ENCODE measurements around the gene PLAU.

PLAU gene

GRCh38 chr10:73901261-73901660 is 9.7 kb upstream of the PLAU start:
- Histone ChIP-seq H3K4me1 (ENCODE audit: insufficient read depth, low read length, severe bottlenecking) (no peaks in the 10 kb centered on the region), H3K4me2 (ENCODE audit: low read length) (no peak overlapping the region), H3K27ac (ENCODE audit: low read depth, low read length, poor library complexity, severe bottlenecking) (no peak overlapping the region)

DNA sequence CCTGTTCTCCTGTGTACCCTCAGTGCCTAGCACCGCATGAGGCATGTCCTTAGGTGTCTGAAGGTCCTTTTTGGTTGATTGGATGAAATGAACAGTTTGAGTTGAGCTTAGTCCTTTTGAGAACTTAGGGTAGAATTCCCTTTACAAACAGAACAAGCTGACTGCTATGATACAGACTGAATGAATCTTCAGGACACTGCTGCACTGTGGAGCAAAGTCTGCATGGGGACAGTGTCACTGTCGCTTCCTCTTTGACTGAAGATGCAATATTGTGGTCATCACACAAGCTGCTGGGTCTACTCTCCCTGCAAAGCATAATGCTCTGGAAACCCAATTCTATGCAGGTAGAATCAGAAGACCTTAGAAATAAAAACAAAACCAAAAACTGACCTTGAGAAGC is 8.6 kb upstream of the PLAU start:
- no peak overlapping the region for H3K4me2 ChIP-seq (ENCODE audit: low read length)
- TF ChIP-seq EZH2 (IDR thresholded peaks at IDR 0.05; ENCODE audit: borderline replicate concordance, low read length): no peak
- TF ChIP-seq, protein P1, sequence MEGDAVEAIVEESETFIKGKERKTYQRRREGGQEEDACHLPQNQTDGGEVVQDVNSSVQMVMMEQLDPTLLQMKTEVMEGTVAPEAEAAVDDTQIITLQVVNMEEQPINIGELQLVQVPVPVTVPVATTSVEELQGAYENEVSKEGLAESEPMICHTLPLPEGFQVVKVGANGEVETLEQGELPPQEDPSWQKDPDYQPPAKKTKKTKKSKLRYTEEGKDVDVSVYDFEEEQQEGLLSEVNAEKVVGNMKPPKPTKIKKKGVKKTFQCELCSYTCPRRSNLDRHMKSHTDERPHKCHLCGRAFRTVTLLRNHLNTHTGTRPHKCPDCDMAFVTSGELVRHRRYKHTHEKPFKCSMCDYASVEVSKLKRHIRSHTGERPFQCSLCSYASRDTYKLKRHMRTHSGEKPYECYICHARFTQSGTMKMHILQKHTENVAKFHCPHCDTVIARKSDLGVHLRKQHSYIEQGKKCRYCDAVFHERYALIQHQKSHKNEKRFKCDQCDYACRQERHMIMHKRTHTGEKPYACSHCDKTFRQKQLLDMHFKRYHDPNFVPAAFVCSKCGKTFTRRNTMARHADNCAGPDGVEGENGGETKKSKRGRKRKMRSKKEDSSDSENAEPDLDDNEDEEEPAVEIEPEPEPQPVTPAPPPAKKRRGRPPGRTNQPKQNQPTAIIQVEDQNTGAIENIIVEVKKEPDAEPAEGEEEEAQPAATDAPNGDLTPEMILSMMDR (IDR thresholded peaks at IDR 0.05; ENCODE audit: low read length): no peak
- H3F3A ChIP-seq (ENCODE audit: insufficient read depth, low read length): no peaks in the 10 kb centered on the region
- no peak overlapping the region for H2AFZ ChIP-seq (ENCODE audit: low read length)
- no peaks in the 10 kb centered on the region for H3K9me3 ChIP-seq (ENCODE audit: low read length)
- no peaks in the 10 kb centered on the region for H3K4me1 ChIP-seq (ENCODE audit: insufficient read depth, low read length, severe bottlenecking)
- no peak overlapping the region for H3K9ac ChIP-seq (ENCODE audit: low read length)
- no peaks in the 10 kb centered on the region for H4K20me1 ChIP-seq (ENCODE audit: insufficient read depth, low read length)
- H3K27me3 ChIP-seq (ENCODE audit: insufficient read depth, low read length): no peaks in the 10 kb centered on the region
- H3K27ac ChIP-seq (ENCODE audit: low read depth, low read length, poor library complexity, severe bottlenecking): no peak overlapping the region
- no peak overlapping the region for H3K4me3 ChIP-seq (ENCODE audit: low read depth, low read length, poor library complexity, severe bottlenecking)
- no peaks in the 10 kb centered on the region for H3K9me2 ChIP-seq (ENCODE audit: low read depth, low read length)
- H3K79me2 ChIP-seq (ENCODE audit: insufficient read depth, low read length): no peaks in the 10 kb centered on the region
- H3K36me3 ChIP-seq (ENCODE audit: insufficient read depth, low read length): no peaks in the 10 kb centered on the region

More at GRCh38 chr10:73901261-73901660, 9.7 kb upstream of the PLAU start:
- H3K9ac ChIP-seq (ENCODE audit: low read length): no peak overlapping the region
- no peaks in the 10 kb centered on the region for H3K9me3 ChIP-seq (ENCODE audit: low read length)
- TF ChIP-seq, protein P1 (IDR thresholded peaks at IDR 0.05; ENCODE audit: low read length): no peak
- no peak for TF ChIP-seq EZH2 (IDR thresholded peaks at IDR 0.05; ENCODE audit: borderline replicate concordance, low read length)
- no peaks in the 10 kb centered on the region for H3K36me3 ChIP-seq (ENCODE audit: insufficient read depth, low read length)
- H3K9me2 ChIP-seq (ENCODE audit: low read depth, low read length): no peaks in the 10 kb centered on the region
- H3F3A ChIP-seq (ENCODE audit: insufficient read depth, low read length): no peaks in the 10 kb centered on the region
- no peak overlapping the region for H2AFZ ChIP-seq (ENCODE audit: low read length)
- H3K27me3 ChIP-seq (ENCODE audit: insufficient read depth, low read length): no peaks in the 10 kb centered on the region
- no peaks in the 10 kb centered on the region for H4K20me1 ChIP-seq (ENCODE audit: insufficient read depth, low read length)
- H3K4me3 ChIP-seq (ENCODE audit: low read depth, low read length, poor library complexity, severe bottlenecking): no peak overlapping the region
- no peaks in the 10 kb centered on the region for H3K79me2 ChIP-seq (ENCODE audit: insufficient read depth, low read length)

DNA sequence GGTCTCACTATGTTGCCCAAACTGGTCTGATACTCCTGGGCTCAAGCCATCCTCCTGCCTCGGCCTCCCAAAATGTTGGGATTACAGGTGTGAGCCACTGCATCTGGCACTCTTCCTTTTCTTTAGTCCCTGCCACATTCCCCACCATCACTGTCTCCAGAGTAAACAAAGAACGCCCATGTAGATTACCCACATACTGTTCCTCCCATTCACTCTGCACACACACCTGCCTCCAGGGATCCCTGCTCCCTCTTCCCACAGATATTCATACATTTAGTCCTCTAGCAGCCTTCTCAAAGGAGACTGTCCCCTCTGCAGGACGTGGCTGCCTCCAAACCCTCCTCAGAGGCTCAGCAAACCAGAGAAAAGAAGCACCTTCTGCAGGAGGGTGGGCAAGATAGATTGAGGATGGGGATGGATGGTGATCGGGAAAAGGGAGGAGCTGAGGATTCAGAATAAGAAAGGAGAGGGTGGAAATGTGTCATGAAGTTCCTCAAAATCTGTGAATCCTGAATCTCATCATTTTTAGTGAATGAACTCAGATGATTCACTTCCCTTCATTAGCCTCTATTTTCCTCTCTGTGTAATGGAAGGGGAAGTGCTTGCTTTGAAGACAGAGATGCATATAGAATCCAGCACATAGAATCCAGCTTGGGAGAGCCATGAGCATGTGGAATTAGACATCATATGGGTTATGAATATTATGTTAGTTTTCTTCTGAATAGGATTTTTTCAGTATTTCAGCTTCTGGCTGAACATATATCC is 5.5 kb upstream of the PLAU start:
- no peak overlapping the region for H3K27ac ChIP-seq (ENCODE audit: low read depth, low read length, poor library complexity, severe bottlenecking)
- no peak overlapping the region for H3K9ac ChIP-seq (ENCODE audit: low read length)
- H3K4me3 ChIP-seq (ENCODE audit: low read depth, low read length, poor library complexity, severe bottlenecking): no peak overlapping the region
- H3K4me2 ChIP-seq (ENCODE audit: low read length): no peak overlapping the region
- H3F3A ChIP-seq (ENCODE audit: insufficient read depth, low read length): no peaks in the 10 kb centered on the region
- H3K9me3 ChIP-seq (ENCODE audit: low read length): no peaks in the 10 kb centered on the region
- H2AFZ ChIP-seq (ENCODE audit: low read length): no peak overlapping the region
- no peaks in the 10 kb centered on the region for H3K79me2 ChIP-seq (ENCODE audit: insufficient read depth, low read length)
- H3K4me1 ChIP-seq (ENCODE audit: insufficient read depth, low read length, severe bottlenecking): peaks cover 15% of the 10 kb centered on the region
- H3K27me3 ChIP-seq (ENCODE audit: insufficient read depth, low read length): no peaks in the 10 kb centered on the region
- H4K20me1 ChIP-seq (ENCODE audit: insufficient read depth, low read length): no peaks in the 10 kb centered on the region
- TF ChIP-seq, protein P1 (IDR thresholded peaks at IDR 0.05; ENCODE audit: low read length): no peak
- TF ChIP-seq EZH2 (IDR thresholded peaks at IDR 0.05; ENCODE audit: borderline replicate concordance, low read length): no peak
- H3K9me2 ChIP-seq (ENCODE audit: low read depth, low read length): no peaks in the 10 kb centered on the region
- H3K36me3 ChIP-seq (ENCODE audit: insufficient read depth, low read length): no peaks in the 10 kb centered on the region

All from OCI-LY1 (cell line).